T-cell (primary cell): ENCODE data around the gene HLA-A. TPM values are rescaled to one million over a fixed set of nuclear protein-coding genes. Genes with fewer than 3 reads are reported as not detected.

Experiments used
- ATAC-seq, 4 experiments: fragments of 200-7000 bp in 3 of 4; fragments of 150-1000 bp in 1 of 4; cut with Tn5 transposase; replicated peaks in 1 of 4; 1 replicate in 3 of 4; 2 replicates in 1 of 4; pipeline ENCODE4 v1.10.0; 2021; ENCODE audit warnings: moderate library complexity in 3 of 4, mild to moderate bottlenecking in 2 of 4, moderate number of reproducible peaks in 1 of 4
- CTCF ChIA-PET, 2 donors: fragments of 300-600 bp; sonication (Branson Sonifier 250); formaldehyde crosslinking; loops; one replicate each; lab custom pipeline; 2022; ENCODE audit warnings: antibody characterized with exemption in 2 of 2; lab: Charles Lee
- POLR2A ChIA-PET, 2 donors: fragments of 300-600 bp; sonication (Branson Sonifier 250); formaldehyde crosslinking; loops; one replicate each; lab custom pipeline; 2022; ENCODE audit warnings: antibody characterized with exemption in 2 of 2; lab: Charles Lee
- DNase-seq, 35 experiments: peaks; one replicate each; pipeline versions ENCODE4 v3.0.0 to v3.0.0-alpha.2; 2013 to 2023
- H3K27ac ChIP-seq: one replicate; pipeline ENCODE4 v1.5.1; 2013; ENCODE audit warnings: low read length
- H3K27me3 ChIP-seq, 2 experiments: replicated peaks in 1 of 2; 1 replicate in 1 of 2; 2 replicates in 1 of 2; pipeline versions ENCODE4 v1.6.1 to v1.7.0; 2013; ENCODE audit warnings: low read length in 1 of 2, mixed read lengths in 1 of 2; ENCODE audit not compliant: control insufficient read depth in 2 of 2, insufficient read depth in 2 of 2; ENCODE audit errors: extremely low read depth in 1 of 2
- H3K36me3 ChIP-seq, 2 donors: 1 replicate in 1 of 2; 2 replicates in 1 of 2; pipeline versions ENCODE4 v1.6.1 to v1.7.0; 2013; ENCODE audit warnings: low read length in 1 of 2; ENCODE audit not compliant: control insufficient read depth in 2 of 2, insufficient read depth in 1 of 2; ENCODE audit errors: extremely low read depth in 1 of 2
- H3K4me1 ChIP-seq, 2 experiments: 1 replicate in 1 of 2; 2 replicates in 1 of 2; pipeline versions ENCODE4 v1.6.1 to v1.7.0; 2013; ENCODE audit warnings: low read length in 2 of 2, mixed read lengths in 1 of 2; ENCODE audit not compliant: insufficient read depth in 2 of 2, control insufficient read depth in 1 of 2; ENCODE audit errors: extremely low read depth in 1 of 2
- H3K4me3 ChIP-seq, 2 donors: 1 replicate in 1 of 2; 2 replicates in 1 of 2; pipeline versions ENCODE4 v1.5.1 to v1.7.0; 2013; ENCODE audit warnings: mild to moderate bottlenecking in 2 of 2, low read length in 1 of 2, moderate library complexity in 1 of 2; ENCODE audit not compliant: control insufficient read depth in 1 of 2; ENCODE audit errors: extremely low read depth in 1 of 2
- H3K9me3 ChIP-seq: 2 replicates; pipeline ENCODE4 v1.7.0; 2013
- H3K27ac Mint-ChIP-seq, 2 donors: one replicate each; pipeline ENCODE4 v1.8.0; 2020 to 2021; ENCODE audit warnings: mild to moderate bottlenecking in 2 of 2, mixed read lengths in 2 of 2
- H3K27me3 Mint-ChIP-seq, 2 donors: one replicate each; pipeline ENCODE4 v1.8.0; 2021 to 2022; ENCODE audit warnings: mixed read lengths in 2 of 2
- H3K36me3 Mint-ChIP-seq: one replicate; pipeline ENCODE4 v1.8.0; 2021; ENCODE audit warnings: mixed read lengths
- H3K4me1 Mint-ChIP-seq, 3 donors: one replicate each; pipeline ENCODE4 v1.8.0; 2020 to 2022; ENCODE audit warnings: mixed read lengths in 3 of 3, mild to moderate bottlenecking in 1 of 3
- H3K4me3 Mint-ChIP-seq, 3 donors: one replicate each; pipeline ENCODE4 v1.8.0; 2020 to 2022; ENCODE audit warnings: mild to moderate bottlenecking in 3 of 3, mixed read lengths in 3 of 3, moderate library complexity in 3 of 3
- H3K9me3 Mint-ChIP-seq, 3 donors: one replicate each; pipeline ENCODE4 v1.8.0; 2020 to 2022; ENCODE audit warnings: mixed read lengths in 3 of 3
- WGBS: methylation state at CpG from one replicate; pipeline ENCODE4 v1.1.5; 2013; ENCODE audit warnings: missing lambda C conversion rate; ENCODE audit not compliant: insufficient coverage; 5-methylcytosine and 5-hydroxymethylcytosine counted together
- total RNA-seq, 35 experiments: library from RNA in 6 of 35; stranded (reverse) in 6 of 35; fragments of 120-200 nt in 1 of 35; gene quantifications; one replicate each; pipeline versions ENCODE4 v1.2.1 to v1.2.4 and lab custom pipeline; 2013 to 2026

Gene HLA-A
- 1,000 to 10,000 TPM; 1,578 to 2,596 (median 2,172) TPM for total RNA-seq
- total RNA-seq (2013) = 1,956 TPM
- 1,989 to 5,588 (median 3,452) reads per million in 29 experiments for total RNA-seq (lab: John Stamatoyannopoulos, UW)

DNA sequence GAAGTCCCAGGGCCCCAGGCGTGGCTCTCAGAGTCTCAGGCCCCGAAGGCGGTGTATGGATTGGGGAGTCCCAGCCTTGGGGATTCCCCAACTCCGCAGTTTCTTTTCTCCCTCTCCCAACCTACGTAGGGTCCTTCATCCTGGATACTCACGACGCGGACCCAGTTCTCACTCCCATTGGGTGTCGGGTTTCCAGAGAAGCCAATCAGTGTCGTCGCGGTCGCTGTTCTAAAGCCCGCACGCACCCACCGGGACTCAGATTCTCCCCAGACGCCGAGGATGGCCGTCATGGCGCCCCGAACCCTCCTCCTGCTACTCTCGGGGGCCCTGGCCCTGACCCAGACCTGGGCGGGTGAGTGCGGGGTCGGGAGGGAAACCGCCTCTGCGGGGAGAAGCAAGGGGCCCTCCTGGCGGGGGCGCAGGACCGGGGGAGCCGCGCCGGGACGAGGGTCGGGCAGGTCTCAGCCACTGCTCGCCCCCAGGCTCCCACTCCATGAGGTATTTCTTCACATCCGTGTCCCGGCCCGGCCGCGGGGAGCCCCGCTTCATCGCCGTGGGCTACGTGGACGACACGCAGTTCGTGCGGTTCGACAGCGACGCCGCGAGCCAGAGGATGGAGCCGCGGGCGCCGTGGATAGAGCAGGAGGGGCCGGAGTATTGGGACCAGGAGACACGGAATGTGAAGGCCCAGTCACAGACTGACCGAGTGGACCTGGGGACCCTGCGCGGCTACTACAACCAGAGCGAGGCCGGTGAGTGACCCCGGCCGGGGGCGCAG, at the start of gene HLA-A:
Gene HLA-A (plus strand): TSS at position 258 of the 778 bp plus-strand sequence. CDS start 22 bp downstream, at position 280.
- Histone ChIP-seq H3K4me3 (peak within 1 kb of the TSS; percentile 74 to 88), H3K36me3 (peaks cover 0 to 35% of the 10 kb centered on the region in 2 donors), H3K4me1 (peaks cover 30 to 39% of the 10 kb centered on the region in 2 experiments), H3K27me3 (no peaks in the 10 kb centered on the region), H3K9me3 (no peaks in the 10 kb centered on the region), H3K27ac (peak within 1 kb of the TSS; percentile 100)
- ChIA-PET POLR2A (interaction anchor here in 1 of 2 donors (0.6 kb wide), 1 partner anchor 60 kb away, joined by 3 read pairs; no protein-coding TSS in a partner anchor), CTCF (interaction anchor here in 1 of 2 donors (0.7 kb wide), 1 partner anchor 14 kb away, joined by 3 read pairs; no protein-coding TSS in a partner anchor)
- peaks cover 41% of the 10 kb centered on the region for H3K36me3 Mint-ChIP-seq
- peak within 1 kb of the TSS; percentile 97 to 99 (median 97) for H3K4me3 Mint-ChIP-seq
- H3K9me3 Mint-ChIP-seq = no peaks in the 10 kb centered on the region
- H3K27ac Mint-ChIP-seq = peak within 1 kb of the TSS; percentile 100
- H3K27me3 Mint-ChIP-seq = no peaks in the 10 kb centered on the region
- WGBS = under 1% methylated on average over 52 of the region's 68 CpGs
- ATAC-seq (peak; percentile 88 to 90 (median 89)), DNase-seq (peak; percentile 85 to 96 (median 93))
- H3K4me1 Mint-ChIP-seq = peaks cover 44 to 65% (median 50%) of the 10 kb centered on the region in 3 donors

- H3K36me3 Mint-ChIP-seq = peaks cover 30% of the 10 kb centered on the region
- ChIA-PET POLR2A (interaction anchor here in 1 of 2 donors (0.6 kb wide), 1 partner anchor 168 kb away, joined by 3 read pairs; the partner anchor contains the start of gene POLR1H), CTCF (no interaction called here)
- no peaks in the 10 kb centered on the region for H3K9me3 Mint-ChIP-seq
- H3K9me3 ChIP-seq = no peaks in the 10 kb centered on the region
- H3K4me1 Mint-ChIP-seq = peaks cover 3 to 11% (median 9%) of the 10 kb centered on the region in 3 donors
- ATAC-seq (no peak), DNase-seq (no peak)
- no peaks in the 10 kb centered on the region for H3K27me3 Mint-ChIP-seq
- H3K4me3 ChIP-seq = no peak overlapping the region
- peaks cover 0 to 5% of the 10 kb centered on the region in 2 donors for H3K36me3 ChIP-seq
- no peak overlapping the region for H3K4me3 Mint-ChIP-seq
- no peak overlapping the region for H3K27ac Mint-ChIP-seq
- H3K27ac ChIP-seq = no peak overlapping the region
- H3K27me3 ChIP-seq = peaks cover 0 to 13% of the 10 kb centered on the region in 2 experiments
- H3K4me1 ChIP-seq = peaks cover 0 to 11% of the 10 kb centered on the region in 2 experiments
Observed at GRCh38 chr6:29892696-29893095, 49.6 kb upstream of the HLA-A start.

- 100% methylated on average over 1 of the region's 3 CpGs for WGBS
- ChIA-PET CTCF (no interaction called here), POLR2A (no interaction called here)
Observed at GRCh38 chr6:29899281-29899680, 43.1 kb upstream of the HLA-A start.

GRCh38 chr6:29905286-29905685, 37.0 kb upstream of the HLA-A start:
- POLR2A ChIA-PET = no interaction called here
- Histone ChIP-seq H3K9me3 (no peaks in the 10 kb centered on the region), H3K27ac (no peak overlapping the region), H3K36me3 (no peaks in the 10 kb centered on the region), H3K4me1 (no peaks in the 10 kb centered on the region), H3K4me3 (no peak overlapping the region), H3K27me3 (peaks cover 0 to 4% of the 10 kb centered on the region in 2 experiments)
- CTCF ChIA-PET = no interaction called here
- H3K4me3 Mint-ChIP-seq = no peak overlapping the region
- H3K27ac Mint-ChIP-seq = no peak overlapping the region
- DNase-seq (no peak), ATAC-seq (no peak)
- H3K4me1 Mint-ChIP-seq = no peaks in the 10 kb centered on the region
- no peaks in the 10 kb centered on the region for H3K9me3 Mint-ChIP-seq
- no peaks in the 10 kb centered on the region for H3K36me3 Mint-ChIP-seq
- peaks cover 0 to 6% of the 10 kb centered on the region in 2 donors for H3K27me3 Mint-ChIP-seq
- no CpG with 5 or more reads among the region's 4 CpGs for WGBS

More at GRCh38 chr6:29899281-29899680, 43.1 kb upstream of the HLA-A start:
- Mint-ChIP-seq H3K4me3 (no peak overlapping the region), H3K27me3 (peaks cover 3 to 9% of the 10 kb centered on the region in 2 donors), H3K27ac (no peak overlapping the region), H3K36me3 (peaks cover 16% of the 10 kb centered on the region), H3K9me3 (peaks cover 0 to 4% (median 0%) of the 10 kb centered on the region in 3 donors), H3K4me1 (no peaks in the 10 kb centered on the region)
- H3K9me3 ChIP-seq = no peaks in the 10 kb centered on the region
- H3K36me3 ChIP-seq = no peaks in the 10 kb centered on the region
- no peak overlapping the region for H3K4me3 ChIP-seq
- H3K27ac ChIP-seq = no peak overlapping the region
- H3K27me3 ChIP-seq = peaks cover 0 to 10% of the 10 kb centered on the region in 2 experiments
- ATAC-seq (no peak), DNase-seq (no peak)
- H3K4me1 ChIP-seq = no peaks in the 10 kb centered on the region

DNA sequence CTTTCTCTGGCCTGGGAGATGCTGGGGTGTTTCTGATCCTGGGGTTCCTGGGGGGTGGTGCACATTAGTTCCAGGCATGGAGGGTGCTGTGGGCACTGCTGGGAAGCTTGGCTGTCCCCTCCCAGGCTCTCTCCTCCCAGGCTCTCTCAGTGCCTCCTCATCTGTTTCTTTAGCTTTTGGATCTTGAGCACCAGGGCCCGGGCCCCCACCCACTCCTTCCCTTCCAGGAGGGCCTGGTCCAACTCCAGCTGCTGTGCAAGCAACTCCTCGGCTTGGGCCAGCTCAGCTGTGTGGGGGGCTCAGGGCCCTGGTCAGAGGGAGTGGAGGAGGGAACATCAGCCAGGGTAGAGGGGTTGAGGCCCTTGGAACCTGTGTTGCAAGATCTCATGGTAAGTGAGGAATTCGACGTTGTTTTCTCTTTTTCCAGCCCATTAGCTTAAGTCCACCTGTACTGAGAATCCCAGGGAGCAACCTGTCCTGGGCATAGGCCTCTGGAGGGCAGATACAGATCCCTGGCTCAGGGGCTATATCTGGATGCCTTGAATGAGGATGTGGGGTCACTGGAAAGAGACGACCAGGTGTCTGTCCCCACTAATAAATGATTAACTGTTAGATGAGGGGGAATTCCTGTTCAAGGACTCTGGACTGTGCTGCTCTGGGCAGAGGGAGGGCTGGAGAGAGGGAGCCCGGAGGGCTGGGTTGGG, 34.5 kb upstream of the HLA-A start:
- no peak overlapping the region for H3K27ac ChIP-seq
- Mint-ChIP-seq H3K9me3 (no peaks in the 10 kb centered on the region), H3K36me3 (no peaks in the 10 kb centered on the region), H3K4me3 (no peak overlapping the region), H3K4me1 (no peaks in the 10 kb centered on the region), H3K27ac (no peak overlapping the region), H3K27me3 (peaks cover 2 to 24% of the 10 kb centered on the region in 2 donors)
- no peaks in the 10 kb centered on the region for H3K4me1 ChIP-seq
- peaks cover 0 to 12% of the 10 kb centered on the region in 2 experiments for H3K27me3 ChIP-seq
- no peak for DNase-seq
- WGBS = 27% methylated on average over 3 of the region's 6 CpGs
- ChIA-PET CTCF (no interaction called here), POLR2A (no interaction called here)
- no peak for ATAC-seq
- no peak overlapping the region for H3K4me3 ChIP-seq
- no peaks in the 10 kb centered on the region for H3K9me3 ChIP-seq
- no peaks in the 10 kb centered on the region for H3K36me3 ChIP-seq

- Mint-ChIP-seq H3K36me3 (no peaks in the 10 kb centered on the region), H3K27me3 (peaks cover 2 to 27% of the 10 kb centered on the region in 2 donors)
Observed at GRCh38 chr6:29908341-29908662, 34.0 kb upstream of the HLA-A start.

More at GRCh38 chr6:29908341-29908662, 34.0 kb upstream of the HLA-A start:
- no peaks in the 10 kb centered on the region for H3K4me1 Mint-ChIP-seq
- Histone ChIP-seq H3K9me3 (no peaks in the 10 kb centered on the region), H3K27ac (no peak overlapping the region), H3K4me3 (no peak overlapping the region), H3K36me3 (no peaks in the 10 kb centered on the region), H3K27me3 (peaks cover 0 to 17% of the 10 kb centered on the region in 2 experiments), H3K4me1 (no peaks in the 10 kb centered on the region)
- ChIA-PET CTCF (no interaction called here), POLR2A (no interaction called here)
- 100% methylated on average over 1 of the region's 3 CpGs for WGBS
- DNase-seq (no peak), ATAC-seq (no peak)
- no peak overlapping the region for H3K4me3 Mint-ChIP-seq
- no peaks in the 10 kb centered on the region for H3K9me3 Mint-ChIP-seq
- H3K27ac Mint-ChIP-seq = no peak overlapping the region
